GM06990 (cell line): ENCODE results near the gene CD1D.
"Not testable (repeated sequence)": the region's sequence is repeated elsewhere in the genome, so short reads cannot be mapped to it uniquely, and the experiment has no call there.

Experiments
- DNase-seq: peaks from one replicate; pipeline ENCODE4 v3.0.0-alpha.2; 2011; ENCODE audit not compliant: insufficient read length; ENCODE audit errors: extremely low read depth
- H3K27me3 ChIP-seq: replicated peaks from 2 replicates; pipeline ENCODE4 v1.6.0; 2011; ENCODE audit warnings: low read length; ENCODE audit not compliant: control insufficient read depth, insufficient read depth
- H3K36me3 ChIP-seq: 2 replicates; pipeline ENCODE4 v1.5.1; 2011; ENCODE audit warnings: low read length; ENCODE audit not compliant: control insufficient read depth, insufficient read depth
- H3K4me3 ChIP-seq: replicated peaks from 2 replicates; pipeline ENCODE4 v1.5.1; 2011; ENCODE audit warnings: low read depth, mild to moderate bottlenecking, control low read depth, low read length
- CTCF ChIP-seq: IDR thresholded peaks from 2 replicates; pipeline ENCODE4 v1.5.1; 2011; ENCODE audit warnings: low read length, control low read depth, mild to moderate bottlenecking, inconsistent platforms; ENCODE audit not compliant: insufficient read depth, poor library complexity, severe bottlenecking

CD1D gene

GRCh38 chr1:158161446-158161845 lies 19.2 kb upstream of the CD1D start:
- Histone ChIP-seq H3K27me3 (no peaks in the 10 kb centered on the region; the same call in 1 of the 2 replicates), H3K36me3 (no peaks in the 10 kb centered on the region)
- TF ChIP-seq CTCF = no peak

GRCh38 chr1:158163000-158163947 lies 17.4 kb upstream of the CD1D start:
- no peak overlapping the region for H3K4me3 ChIP-seq
- no peaks in the 10 kb centered on the region for H3K36me3 ChIP-seq
- H3K27me3 ChIP-seq = no peaks in the 10 kb centered on the region; the same call in 1 of the 2 replicates
- no peak for TF ChIP-seq CTCF
- no peak for DNase-seq

More at GRCh38 chr1:158161446-158161845, 19.2 kb upstream of the CD1D start:
- DNase-seq = no peak
- no peak overlapping the region for H3K4me3 ChIP-seq

GRCh38 chr1:158169105-158169504 lies 11.6 kb upstream of the CD1D start:
- TF ChIP-seq CTCF = no peak
- Histone ChIP-seq H3K27me3 (no peaks in the 10 kb centered on the region), H3K36me3 (no peaks in the 10 kb centered on the region), H3K4me3 (no peak overlapping the region)
- DNase-seq = no peak

GRCh38 chr1:158175915-158176314 lies 4.8 kb upstream of the CD1D start:
- H3K4me3 ChIP-seq, DNase-seq, H3K36me3 ChIP-seq, H3K27me3 ChIP-seq: not testable (repeated sequence)

GRCh38 chr1:158176399-158176798 lies 4.3 kb upstream of the CD1D start:
- no peak for TF ChIP-seq CTCF
- peaks cover 1% of the 10 kb centered on the region; the same call in 1 of the 2 replicates for H3K27me3 ChIP-seq
- no peaks in the 10 kb centered on the region for H3K36me3 ChIP-seq
- no peak for DNase-seq
- no peak overlapping the region for H3K4me3 ChIP-seq

- not testable (repeated sequence) for H3K36me3 ChIP-seq, DNase-seq, H3K4me3 ChIP-seq, H3K27me3 ChIP-seq
These were observed 3.6 kb upstream of the CD1D start for GRCh38 chr1:158176849-158177699.
